Forelimb muscle (tissue), 1 donor: Measurements from ENCODE around the gene STRN. TPM values are rescaled to one million over a fixed set of nuclear protein-coding genes. Genes with fewer than 3 reads are reported as not detected.
"Not testable (repeated sequence)": the region's sequence is repeated elsewhere in the genome, so short reads cannot be mapped to it uniquely, and the experiment has no call there.

Source experiments
- DNase-seq: peaks from one replicate; pipeline ENCODE4 v3.0.0-alpha.2; 2013; ENCODE audit warnings: low read depth
- polyA plus RNA-seq: library from polyadenylated mRNA; unstranded; fragments of 120-200 nt; gene quantifications from one replicate; pipeline ENCODE4 v1.2.1, GENCODE V29; 2013; ENCODE audit not compliant: insufficient read length

The STRN gene
- polyA plus RNA-seq, 1 donor: 22.5 TPM

GRCh38 chr2:36834731-36835524, 131.4 kb downstream of the STRN start:
- no peak for DNase-seq

GRCh38 chr2:36834203-36834602, 132.1 kb downstream of the STRN start:
- DNase-seq: no peak

- no peak for DNase-seq
Observed at GRCh38 chr2:36831185-36831584, 135.2 kb downstream of the STRN start.

- DNase-seq: not testable (repeated sequence)
Observed at GRCh38 chr2:36824683-36825082, 141.7 kb downstream of the STRN start.

- DNase-seq: no peak
Observed at GRCh38 chr2:36824273-36824672, 142.1 kb downstream of the STRN start.

GRCh38 chr2:36823862-36824261, 142.5 kb downstream of the STRN start:
- DNase-seq: no peak

GRCh38 chr2:36820942-36821605, 145.3 kb downstream of the STRN start:
- no peak for DNase-seq

GRCh38 chr2:36819095-36819711, 147.1 kb downstream of the STRN start:
- DNase-seq: no peak

- no peak for DNase-seq
Observed at GRCh38 chr2:36818542-36818941, 147.8 kb downstream of the STRN start.

GRCh38 chr2:36812196-36812595, 154.1 kb downstream of the STRN start:
- DNase-seq: no peak

- no peak for DNase-seq
Observed at GRCh38 chr2:36811071-36811470, 155.3 kb downstream of the STRN start.

GRCh38 chr2:36809069-36809445, 157.3 kb downstream of the STRN start:
- DNase-seq: no peak

- DNase-seq: no peak
Observed at GRCh38 chr2:36808386-36809068, 157.8 kb downstream of the STRN start.

- DNase-seq: no peak
Observed at GRCh38 chr2:36807223-36807886, 159.0 kb downstream of the STRN start.

GRCh38 chr2:36805635-36806224, 160.6 kb downstream of the STRN start:
- DNase-seq: no peak

GRCh38 chr2:36802952-36803351, 163.4 kb downstream of the STRN start:
- no peak for DNase-seq

- no peak for DNase-seq
Observed at GRCh38 chr2:36801088-36801487, 165.2 kb downstream of the STRN start.

- no peak for DNase-seq
Observed at GRCh38 chr2:36800381-36800780, 166.0 kb downstream of the STRN start.

- no peak for DNase-seq
Observed at GRCh38 chr2:36798724-36799123, 167.6 kb downstream of the STRN start.

GRCh38 chr2:36797324-36798070, 168.8 kb downstream of the STRN start:
- no peak for DNase-seq
